Endothelial cell of umbilical vein (primary cell): ENCODE data around the gene SKP1. TPM values are rescaled to one million over a fixed set of nuclear protein-coding genes. Genes with fewer than 3 reads are reported as not detected.

Experiments used
- BruUV-seq: library from RNA; stranded (reverse); fragments of 400-500 nt; replicated peaks from 2 replicates; lab custom pipeline; 2021; lab: Mats Ljungman, UMichigan
- CTCF ChIA-PET: fragments of 300-600, 350-600 bp; sonication (Branson Sonifier 250); formaldehyde crosslinking; loops from one replicate; lab custom pipeline; 2021; ENCODE audit warnings: antibody characterized with exemption, inconsistent platforms; lab: Charles Lee
- POLR2A ChIA-PET: fragments of 300-600, 350-600 bp; sonication (Branson Sonifier 250); formaldehyde crosslinking; loops from one replicate; lab custom pipeline; 2021; ENCODE audit warnings: antibody characterized with exemption, inconsistent platforms; lab: Charles Lee
- DNase-seq: peaks from one replicate; pipeline ENCODE4 v3.0.0-alpha.2; 2011; ENCODE audit warnings: low read depth, low spot score
- FAIRE-seq: peaks from 2 replicates; lab custom pipeline; 2011; peaks lifted over from hg19 to GRCh38; lab: Jason Lieb, UNC
- H2AFZ ChIP-seq: 2 replicates; pipeline ENCODE4 v1.6.0; 2012; ENCODE audit warnings: low read depth, low read length, control low read depth, inconsistent platforms
- H3K27ac ChIP-seq: 2 replicates; pipeline ENCODE4 v1.5.1; 2011; ENCODE audit warnings: low read depth, mild to moderate bottlenecking, control low read depth, low read length, moderate library complexity; ENCODE audit not compliant: insufficient read depth
- H3K27me3 ChIP-seq, 2 experiments: 2 replicates each; pipeline versions ENCODE4 v1.6.0 to v1.6.1; 2011; ENCODE audit warnings: low read length in 2 of 2, mixed read lengths in 1 of 2; ENCODE audit not compliant: control insufficient read depth in 2 of 2, insufficient read depth in 2 of 2
- H3K36me3 ChIP-seq, 2 experiments: 2 replicates in 1 of 2; 3 replicates in 1 of 2; pipeline ENCODE4 v1.5.1; 2011; ENCODE audit warnings: low read length in 2 of 2, mild to moderate bottlenecking in 1 of 2, moderate library complexity in 1 of 2; ENCODE audit not compliant: control insufficient read depth in 2 of 2, insufficient read depth in 2 of 2; ENCODE audit errors: extremely low read depth in 1 of 2
- H3K4me1 ChIP-seq: 3 replicates; pipeline ENCODE4 v1.5.1; 2011; ENCODE audit warnings: mild to moderate bottlenecking, low read length; ENCODE audit not compliant: control insufficient read depth, insufficient read depth; ENCODE audit errors: extremely low read depth
- H3K4me2 ChIP-seq: 2 replicates; pipeline ENCODE4 v1.6.1; 2011; ENCODE audit warnings: low read length, control low read depth, mixed read lengths; ENCODE audit not compliant: insufficient read depth
- H3K4me3 ChIP-seq, 3 experiments: fragments of 200-600 bp in 1 of 3; sonication (generic), shearing (Covaris generic) in 1 of 3; replicated peaks in 1 of 3; 2 replicates each; pipeline ENCODE4 v1.5.1; 2011 to 2016; ENCODE audit warnings: control low read depth in 3 of 3, low read length in 3 of 3, mild to moderate bottlenecking in 2 of 3, inconsistent platforms in 1 of 3, low read depth in 1 of 3, moderate library complexity in 1 of 3; ENCODE audit not compliant: insufficient read depth in 1 of 3
- H3K79me2 ChIP-seq: 2 replicates; pipeline ENCODE4 v1.6.0; 2012; ENCODE audit warnings: low read length, inconsistent platforms; ENCODE audit not compliant: control insufficient read depth, insufficient read depth
- H3K9ac ChIP-seq: replicated peaks from 2 replicates; pipeline ENCODE3; 2011; ENCODE audit warnings: low read length, control low read depth; ENCODE audit not compliant: insufficient read depth; ENCODE audit errors: extremely low read depth
- H3K9me1 ChIP-seq: replicated peaks from 3 replicates; pipeline ENCODE4 v1.6.0; 2011; ENCODE audit warnings: mild to moderate bottlenecking, low read length; ENCODE audit not compliant: control insufficient read depth, insufficient read depth; ENCODE audit errors: extremely low read depth
- H3K9me3 ChIP-seq: replicated peaks from 2 replicates; pipeline ENCODE4 v1.5.1; 2012; ENCODE audit warnings: low read length, inconsistent platforms; ENCODE audit not compliant: control insufficient read depth, insufficient read depth
- H4K20me1 ChIP-seq: replicated peaks from 2 replicates; pipeline ENCODE3; 2011; ENCODE audit warnings: mild to moderate bottlenecking, low read length; ENCODE audit not compliant: control insufficient read depth, insufficient read depth; ENCODE audit errors: extremely low read depth
- EZH2 ChIP-seq: IDR thresholded peaks from 2 replicates; pipeline ENCODE4 v1.6.1; 2012; ENCODE audit warnings: borderline replicate concordance, low read depth, mild to moderate bottlenecking, moderate library complexity, low read length, inconsistent platforms; ENCODE audit not compliant: severe bottlenecking
- FOS ChIP-seq: IDR thresholded peaks from 2 replicates; pipeline ENCODE4 v1.6.1; 2011; ENCODE audit warnings: mild to moderate bottlenecking, low read length, moderate library complexity, borderline replicate concordance; ENCODE audit not compliant: insufficient read depth
- MYC ChIP-seq: IDR thresholded peaks from one replicate; pipeline ENCODE4 v1.6.1; 2011; ENCODE audit warnings: mild to moderate bottlenecking, low read depth, low read length
- POLR2AphosphoS5 ChIP-seq: IDR thresholded peaks from 2 replicates; pipeline ENCODE4 v1.6.1; 2012; ENCODE audit warnings: low read depth, mild to moderate bottlenecking, control low read depth, low read length, moderate library complexity; ENCODE audit not compliant: insufficient read depth
- dilution Hi-C: fragments of 300-500 bp; cut with MboI; formaldehyde crosslinking; loops from one replicate; pipeline ENCODE4 v1.15.0; 2019; ENCODE audit warnings: low sequenced_read_pairs; ENCODE audit not compliant: extremely low pct_ligation_motif_present
- intact Hi-C: fragments of 100-400 bp; cut with micrococcal nuclease; formaldehyde crosslinking; loops from one replicate; pipeline ENCODE4 v1.10.0; 2022
- polyA plus RNA-seq, 4 experiments: library from polyadenylated mRNA; depleted of rRNA in 3 of 4; stranded (reverse) in 3 of 4; unstranded in 1 of 4; fragments of >200 nt; gene quantifications; 2 replicates each; pipeline versions ENCODE4 v1.2.1 to v1.2.3, GENCODE V29; 2011 to 2012; ENCODE audit warnings: missing spikeins in 1 of 4
- total RNA-seq: library from RNA; stranded (reverse); gene quantifications from 2 replicates; pipeline ENCODE4 v1.2.3, GENCODE V29; 2021
- TF ChIP-seq, protein P1 (sequence below): IDR thresholded peaks from 2 replicates; pipeline ENCODE4 v1.6.1; 2011; ENCODE audit not compliant: insufficient read depth, insufficient read length

Gene SKP1
- total and polyA plus RNA-seq, 2 donors (not counting 3 experiments of a cell fraction or from before 2014, with no cell fraction given), result 214 to 320 TPM

DNA sequence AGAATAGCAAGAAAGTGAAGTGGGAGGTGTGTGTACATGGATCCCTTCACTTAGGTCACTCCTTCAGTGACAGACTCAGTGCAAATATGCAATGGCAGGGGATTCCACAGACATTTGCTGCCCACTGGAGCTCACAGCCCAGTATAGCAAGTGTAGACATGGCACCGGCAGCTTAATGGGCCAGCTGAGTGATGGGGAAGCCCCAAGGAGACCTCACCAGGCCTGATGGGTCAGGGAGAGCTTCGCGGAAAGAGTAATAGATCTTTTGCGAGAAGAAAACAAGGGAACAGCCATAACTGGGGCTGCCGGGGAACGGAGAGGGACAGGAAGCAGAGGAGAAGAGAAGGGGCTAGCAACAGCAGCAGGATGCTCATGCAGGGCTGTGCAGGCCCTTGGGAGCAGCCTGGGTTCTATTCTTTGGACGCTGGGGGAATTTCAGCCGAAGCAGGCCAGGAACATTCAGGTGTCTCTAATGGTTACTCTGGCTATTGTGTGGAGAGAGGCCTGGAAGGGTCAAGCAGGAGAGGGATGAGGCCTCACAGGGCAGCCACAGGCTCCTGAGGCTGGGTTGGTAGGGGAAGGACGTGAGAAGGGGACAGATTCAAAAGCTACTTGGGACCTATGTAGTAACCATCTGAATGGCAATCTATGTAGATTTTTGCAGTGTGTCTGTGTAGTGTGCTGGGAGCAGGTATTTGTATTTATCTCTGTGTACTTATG lies 35.3 kb downstream of the SKP1 start:
- FAIRE-seq (no peak), DNase-seq (no peak)
- POLR2A ChIA-PET, result interaction anchor here (0.6 to 1.1 kb wide), 2 partner anchors 102 to 469 kb away, joined by 3 to 4 read pairs; no protein-coding TSS in a partner anchor
- no peak overlapping the region for H3K27ac ChIP-seq
- TF ChIP-seq POLR2AphosphoS5, result no peak
- TF ChIP-seq FOS, result no peak
- TF ChIP-seq EZH2, result no peak
- TF ChIP-seq, protein P1, sequence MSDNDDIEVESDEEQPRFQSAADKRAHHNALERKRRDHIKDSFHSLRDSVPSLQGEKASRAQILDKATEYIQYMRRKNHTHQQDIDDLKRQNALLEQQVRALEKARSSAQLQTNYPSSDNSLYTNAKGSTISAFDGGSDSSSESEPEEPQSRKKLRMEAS, result no peak
- TF ChIP-seq MYC, result no peak
- H4K20me1 ChIP-seq, result no peaks in the 10 kb centered on the region
- H3K4me2 ChIP-seq, result no peak overlapping the region
- no peaks in the 10 kb centered on the region for H3K27me3 ChIP-seq
- no peak overlapping the region for H3K9ac ChIP-seq
- CTCF ChIA-PET, result interaction anchor here (0.9 to 15.2 kb wide), 13 partner anchors 9 to 148 kb away, joined by 4 to 517 read pairs (median 19); partner anchors contain the start of gene TCF7
- peaks cover 7% of the 10 kb centered on the region for H3K79me2 ChIP-seq
- no peak overlapping the region for H3K4me3 ChIP-seq
- no peaks in the 10 kb centered on the region for H3K4me1 ChIP-seq
- H3K36me3 ChIP-seq, result peaks cover 4 to 31% of the 10 kb centered on the region in 2 experiments
- dilution Hi-C loops (no loop called here), intact Hi-C loops (no loop called here)
- H3K9me1 ChIP-seq, result no peaks in the 10 kb centered on the region
- no peaks in the 10 kb centered on the region for H3K9me3 ChIP-seq
- no TSS peak for BruUV-seq
- no peak overlapping the region for H2AFZ ChIP-seq
